ENCODE data around the gene ARNT2. TPM values are rescaled to one million over a fixed set of nuclear protein-coding genes. Genes with fewer than 3 reads are reported as not detected.
A peak's percentile ranks its signal among the peaks of the same experiment; 100 is the strongest.
"Not testable (repeated sequence)": the region's sequence is repeated elsewhere in the genome, so short reads cannot be mapped to it uniquely, and the experiment has no call there.

The ARNT2 gene
- 17.7 TPM for polyA plus RNA-seq (2013, experiment 1 of 2; ENCODE audit: insufficient read length)
- 17.2 TPM for polyA plus RNA-seq (2013, experiment 2 of 2; ENCODE audit: insufficient read length)

DNA sequence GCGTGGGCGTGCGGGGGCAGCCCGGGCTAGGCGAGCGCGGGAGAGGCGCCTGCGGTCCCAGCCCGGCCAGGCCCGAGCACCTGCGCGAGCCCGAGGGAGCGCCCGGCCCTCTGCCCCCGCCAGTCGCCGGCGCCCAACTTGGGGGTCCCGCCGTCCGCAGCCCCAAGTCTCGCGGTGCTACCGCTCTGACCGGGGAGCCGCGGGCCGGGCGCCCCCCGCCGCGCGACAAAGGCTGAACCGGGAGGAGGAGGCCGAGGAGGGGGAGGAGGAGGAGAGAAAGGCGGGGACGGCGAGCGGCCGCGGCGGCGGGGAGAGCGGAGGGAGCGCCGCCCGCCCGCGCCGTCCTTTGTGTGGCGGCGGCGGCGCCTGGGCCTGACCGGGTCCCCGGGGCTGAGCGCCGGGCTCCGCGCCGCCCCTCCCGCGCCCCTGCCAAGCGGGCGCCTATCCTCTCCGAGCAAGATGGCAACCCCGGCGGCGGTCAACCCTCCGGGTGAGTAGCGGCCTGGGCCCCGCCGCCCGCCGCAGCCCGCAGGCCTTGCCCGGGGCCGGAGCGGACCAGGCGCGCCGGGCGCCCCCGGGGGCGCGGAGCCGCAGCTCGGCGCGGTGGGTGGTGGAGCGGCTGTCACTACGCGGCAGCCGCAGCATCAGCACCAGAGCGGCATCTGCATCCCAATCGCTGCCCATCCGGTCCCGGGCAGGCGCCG lies at the start of gene ARNT2:
ARNT2 (plus strand) TSS at position 326 of the 704 bp plus-strand sequence; CDS start at position 460, 134 bp downstream.
- peak; percentile 48 for DNase-seq

DNA sequence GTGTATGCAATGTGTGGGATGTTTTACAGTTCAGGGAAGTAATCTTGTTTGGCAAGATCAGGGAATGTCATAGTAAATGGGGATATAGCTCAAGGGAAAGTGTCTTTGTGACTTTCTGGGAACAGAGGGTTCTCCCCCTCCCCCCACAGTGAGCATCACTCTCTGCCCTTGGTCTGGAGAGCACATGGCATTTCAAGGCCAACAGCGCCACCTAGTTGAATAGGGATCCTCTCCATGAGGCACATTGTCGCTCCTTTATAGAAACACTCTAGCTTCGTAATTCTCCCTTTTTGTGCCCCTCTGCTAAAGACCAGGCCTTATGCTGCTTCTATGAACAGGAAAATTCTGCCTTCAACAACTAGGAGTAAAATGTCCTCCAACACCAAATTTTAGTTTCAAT lies 37.1 kb upstream of the ARNT2 start:
- DNase-seq: peak; percentile 9

DNA sequence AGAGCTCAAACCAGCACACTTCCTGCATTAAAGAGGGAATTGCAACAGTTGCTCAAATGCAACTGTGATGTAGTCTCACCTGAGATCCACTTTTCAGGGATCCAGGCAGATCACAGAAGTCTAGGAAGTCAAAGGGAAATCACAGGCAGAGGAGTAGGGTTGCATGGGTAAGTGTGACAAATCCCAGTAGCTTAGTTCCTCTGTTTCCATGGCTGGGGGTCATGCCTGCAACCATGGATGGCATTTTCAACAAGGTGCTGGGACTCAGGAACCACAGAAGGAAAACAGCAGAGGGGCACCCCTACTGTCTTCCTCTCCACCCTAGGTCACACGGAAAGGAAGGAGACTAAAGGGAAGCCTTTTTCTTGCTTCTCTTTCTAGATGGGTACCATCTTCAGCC lies 36.5 kb upstream of the ARNT2 start:
- no peak for DNase-seq

DNA sequence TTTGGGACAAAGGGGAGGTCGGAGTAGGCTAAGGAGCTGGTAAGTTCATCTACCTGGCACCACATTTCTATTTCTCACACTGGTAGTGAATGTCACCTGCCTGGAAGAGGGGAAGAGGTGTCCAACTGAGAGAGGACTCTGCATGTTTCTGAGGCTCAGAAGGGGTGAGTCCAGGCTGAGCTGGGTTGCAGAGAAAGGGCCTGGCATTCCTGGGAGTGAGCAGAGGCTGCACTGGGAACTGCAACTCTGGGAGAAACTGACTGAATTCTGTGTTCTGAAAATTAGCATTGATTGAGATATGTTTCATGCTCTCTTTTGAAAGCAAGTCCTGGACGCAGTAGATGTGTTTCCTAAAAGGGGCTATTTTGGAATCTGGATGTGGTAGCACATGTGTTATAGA lies 32.3 kb upstream of the ARNT2 start:
- no peak for DNase-seq

DNA sequence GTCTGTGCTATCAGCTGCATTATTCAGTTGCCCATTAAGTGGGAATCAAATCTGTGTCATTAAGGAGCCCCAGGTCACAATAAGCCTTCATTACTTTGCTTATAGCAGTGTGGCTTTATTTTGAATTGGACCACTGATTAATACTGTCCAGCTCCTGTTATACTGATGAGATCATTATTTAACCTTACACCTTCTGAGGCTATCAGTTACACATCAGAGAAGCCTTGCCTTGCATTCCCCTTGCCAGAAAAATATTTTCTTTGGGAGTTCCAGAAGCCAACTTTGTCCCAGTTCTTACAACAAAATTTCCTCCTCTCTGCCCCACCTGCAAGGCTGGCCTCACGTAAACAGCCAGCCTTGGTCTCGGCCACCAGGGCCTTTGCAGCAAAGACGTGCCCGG lies 29.7 kb upstream of the ARNT2 start:
- no peak for DNase-seq

DNA sequence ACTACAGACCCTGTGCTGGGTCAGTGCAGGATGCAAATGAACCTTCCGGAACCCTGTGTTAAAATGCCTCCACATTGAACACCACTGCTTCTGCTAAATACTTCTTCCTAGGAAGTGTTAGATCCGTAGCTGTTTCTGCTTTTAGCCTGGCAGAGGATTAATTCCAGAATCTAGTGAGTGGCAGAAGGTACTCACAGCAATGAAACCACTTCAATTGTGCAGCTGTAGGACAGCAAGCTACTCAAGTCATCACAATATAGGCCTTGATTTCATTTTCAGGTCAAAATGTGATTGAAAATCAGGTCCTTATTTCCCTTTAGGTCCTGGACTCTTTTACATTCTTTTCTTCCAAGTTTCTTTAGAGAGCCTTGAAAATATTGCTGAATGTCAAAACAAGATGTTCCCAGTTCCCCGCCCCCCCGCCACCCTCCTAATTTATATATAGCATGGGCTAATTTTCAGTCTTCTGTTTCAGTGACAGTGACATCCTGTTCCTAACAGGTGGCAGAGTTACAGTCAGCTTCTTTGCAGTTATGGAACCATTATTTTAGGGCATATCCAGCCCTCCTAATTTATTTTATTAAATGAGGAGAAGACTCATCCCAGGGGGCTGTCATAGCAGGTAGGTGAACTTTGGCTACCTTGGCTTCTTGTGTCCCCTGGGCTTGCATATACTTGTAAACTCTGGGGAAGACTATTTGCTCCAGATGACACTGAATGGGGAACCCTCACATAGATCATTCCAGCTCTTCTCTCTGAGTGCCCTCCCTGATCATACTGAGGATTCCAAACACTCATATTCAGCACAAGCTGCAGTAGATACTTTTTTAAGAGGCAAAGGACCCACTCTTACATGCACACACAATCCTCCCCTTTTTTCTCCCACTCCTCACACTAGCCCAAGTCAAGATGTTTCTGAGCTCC lies 28.0 kb upstream of the ARNT2 start:
- no peak for DNase-seq

DNA sequence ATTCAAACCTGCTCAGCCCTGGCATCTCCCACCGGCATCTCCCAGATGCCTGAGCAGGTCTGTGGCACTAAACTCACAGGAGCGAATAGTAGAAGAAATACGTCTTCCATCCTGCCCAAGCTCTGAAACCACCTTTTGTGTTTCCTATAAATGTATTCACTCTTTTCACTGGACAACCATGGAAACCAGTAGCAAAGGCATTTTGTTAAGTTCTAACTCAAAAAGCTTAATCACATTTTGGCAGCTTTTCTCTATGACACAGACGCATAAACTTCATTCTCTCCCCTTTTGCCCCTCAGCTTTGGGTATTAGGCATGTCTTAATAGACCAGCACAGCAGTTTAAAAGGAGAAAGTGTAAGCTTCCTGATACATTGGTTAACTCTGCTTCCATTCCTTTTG lies 24.5 kb upstream of the ARNT2 start:
- no peak for DNase-seq

DNA sequence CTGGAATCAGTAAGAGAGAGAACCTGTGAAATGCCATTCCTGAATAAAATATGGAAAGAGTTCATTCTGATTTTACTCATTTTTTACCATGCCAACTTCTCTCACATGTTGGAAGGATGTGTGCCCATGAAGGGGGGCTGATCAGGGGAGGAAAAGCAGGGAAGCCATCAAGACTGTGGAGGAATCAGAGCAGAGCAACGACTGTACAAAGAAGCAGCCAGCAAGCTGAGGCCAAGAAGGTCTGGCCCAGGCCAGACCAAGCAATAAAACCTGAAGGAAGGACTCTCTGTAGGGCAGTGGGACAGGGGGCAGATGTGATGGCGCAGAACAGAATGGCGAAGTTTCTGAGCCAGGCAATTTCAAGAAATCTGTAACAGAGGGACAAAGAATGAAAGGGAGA lies 24.0 kb upstream of the ARNT2 start:
- no peak for DNase-seq

DNA sequence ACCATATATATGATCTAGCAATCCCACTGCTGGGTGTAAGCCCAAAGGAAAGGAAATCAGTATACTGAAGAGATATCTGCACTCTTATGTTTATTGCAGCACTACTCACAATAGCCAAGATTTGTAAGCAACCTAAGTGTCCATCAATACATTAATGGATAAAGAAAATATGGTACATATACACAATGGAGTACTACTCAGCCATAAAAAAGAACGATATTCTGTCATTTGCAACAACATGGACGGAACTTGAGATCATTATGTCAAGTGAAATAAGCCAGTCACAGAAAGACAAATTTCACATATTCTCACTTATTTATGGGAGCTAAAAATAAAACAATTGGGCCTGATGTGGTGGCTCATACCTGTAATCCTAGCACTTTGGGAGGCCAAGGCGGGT lies 21.9 kb upstream of the ARNT2 start:
- DNase-seq: no peak

DNA sequence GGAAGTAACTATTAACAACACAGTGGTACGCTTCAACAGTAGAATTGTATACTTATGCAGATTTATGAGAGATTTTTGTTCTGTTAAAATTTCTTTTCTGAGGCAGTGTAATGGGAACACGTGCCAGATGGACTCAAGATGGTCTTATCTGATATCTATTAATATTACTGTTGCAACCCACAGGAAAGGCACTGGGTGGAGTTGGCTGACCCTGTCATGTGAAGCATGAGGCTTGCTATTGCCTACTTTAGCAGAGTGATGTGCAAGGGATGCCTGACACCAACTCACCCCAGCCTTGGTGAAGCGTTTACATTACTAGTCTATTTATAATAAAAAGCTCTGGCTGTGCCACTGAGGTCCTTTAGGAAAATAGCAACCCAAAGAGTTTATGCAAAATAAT lies 19.8 kb upstream of the ARNT2 start:
- no peak for DNase-seq

DNA sequence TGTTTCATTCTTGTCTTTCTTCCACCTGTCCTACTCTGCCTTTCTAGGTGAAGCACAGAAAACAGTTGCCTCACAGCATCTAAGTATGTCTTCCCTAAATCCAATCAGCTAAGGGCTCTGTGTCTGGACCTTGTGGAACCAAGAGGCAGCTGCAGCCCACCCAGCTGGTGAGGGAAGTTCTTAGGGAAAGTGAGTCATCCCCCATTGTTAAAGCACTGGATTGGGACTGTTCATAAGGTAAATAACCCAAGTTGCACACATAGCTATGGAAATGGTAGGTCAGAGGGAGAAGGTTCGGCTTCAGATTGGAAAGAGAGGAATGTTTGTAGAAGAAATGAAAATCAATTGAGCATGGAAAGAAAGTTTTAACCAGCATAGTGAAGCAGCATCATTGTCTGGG lies 18.0 kb upstream of the ARNT2 start:
- DNase-seq: no peak

DNA sequence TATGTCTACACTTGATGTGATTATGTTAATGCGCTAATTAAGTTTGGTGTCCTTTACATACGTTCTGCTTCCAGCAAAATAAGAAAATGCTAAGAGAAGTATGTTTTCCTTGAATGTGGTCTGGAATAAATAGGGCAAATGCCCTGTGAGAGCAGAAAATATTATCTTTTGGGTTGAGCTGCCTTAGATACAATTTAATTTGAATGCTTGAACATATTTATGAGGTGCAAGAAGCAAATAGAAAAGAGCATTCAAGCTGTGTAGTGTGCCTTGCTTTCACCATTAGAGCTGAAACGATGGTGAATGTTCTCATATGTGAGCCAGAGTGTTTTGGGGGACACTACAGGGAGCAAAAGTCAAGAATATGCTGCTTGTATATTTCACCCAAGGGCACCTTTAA lies 15.9 kb upstream of the ARNT2 start:
- no peak for DNase-seq

DNA sequence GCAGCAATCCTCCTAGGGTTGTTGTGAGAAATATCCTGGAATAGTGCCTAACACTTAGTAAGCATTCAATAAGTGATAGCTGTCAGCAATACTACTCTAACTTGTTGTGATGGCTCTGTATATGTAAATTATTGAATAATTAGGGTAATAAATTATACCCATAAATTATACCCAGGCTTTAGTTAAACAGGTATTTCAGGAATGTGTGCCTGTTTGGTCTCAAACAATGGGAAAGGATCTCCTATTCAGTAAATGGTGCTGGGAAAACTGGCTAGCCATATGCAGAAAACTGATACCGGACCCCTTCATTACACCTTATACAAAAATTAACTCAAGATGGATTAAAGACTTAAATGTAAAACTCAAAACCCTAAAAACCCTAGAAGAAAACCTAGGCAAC lies 14.8 kb upstream of the ARNT2 start:
- DNase-seq: no peak

DNA sequence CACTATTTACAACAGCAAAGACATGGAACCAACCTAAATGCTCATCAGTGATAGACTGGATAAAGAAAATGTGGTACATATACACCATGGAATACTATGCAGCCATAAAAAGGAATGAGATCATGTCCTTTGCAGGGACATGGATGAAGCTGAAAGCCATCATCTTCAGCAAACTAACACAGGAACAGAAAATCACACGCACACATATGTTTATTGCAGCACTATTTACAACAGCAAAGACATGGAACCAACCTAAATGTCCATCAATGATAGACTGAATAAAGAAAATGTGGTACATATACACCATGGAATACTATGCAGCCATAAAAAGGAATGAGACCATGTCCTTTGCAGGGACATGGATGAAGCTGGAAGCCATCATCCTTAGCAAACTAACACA lies 13.2 kb upstream of the ARNT2 start:
- DNase-seq: not testable (repeated sequence)

DNA sequence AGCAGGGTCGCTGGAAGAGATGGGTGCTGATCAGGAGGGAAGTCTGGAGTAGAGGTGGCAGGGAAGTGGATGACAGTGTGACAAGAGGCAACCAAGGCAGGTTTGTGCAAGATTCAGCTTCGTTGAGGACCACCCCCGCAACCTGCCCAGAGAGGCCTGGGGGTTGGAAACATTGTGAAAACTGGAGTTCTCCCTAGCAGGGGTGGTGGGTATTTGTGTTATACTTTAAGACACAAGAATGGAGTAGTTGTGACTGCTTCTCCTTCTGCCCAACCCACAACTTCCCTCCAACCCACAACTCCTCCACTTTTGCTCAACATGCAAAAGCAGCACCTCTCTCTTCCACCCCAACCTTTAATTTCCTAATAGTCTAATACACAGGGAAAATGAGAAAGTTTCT lies 8.6 kb upstream of the ARNT2 start:
- DNase-seq: no peak

DNA sequence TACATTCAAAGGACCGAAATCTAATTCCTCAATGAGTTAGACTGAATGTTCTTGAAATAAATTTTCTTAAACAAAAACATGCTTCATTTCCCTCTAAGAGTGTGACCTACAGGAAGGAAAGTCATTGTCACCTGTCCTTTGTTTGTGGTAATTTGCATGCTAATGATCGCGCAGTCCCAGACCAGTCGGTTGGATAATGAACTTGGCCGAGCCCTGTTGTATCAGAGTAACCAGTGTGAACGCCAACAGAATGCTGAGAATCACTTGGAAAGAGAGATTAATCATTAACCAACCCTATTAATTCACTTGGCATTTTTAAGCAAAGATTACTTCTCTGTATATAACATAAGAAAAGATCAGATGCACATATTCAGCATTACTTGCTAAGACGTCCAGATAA lies 8.1 kb upstream of the ARNT2 start:
- no peak for DNase-seq

DNA sequence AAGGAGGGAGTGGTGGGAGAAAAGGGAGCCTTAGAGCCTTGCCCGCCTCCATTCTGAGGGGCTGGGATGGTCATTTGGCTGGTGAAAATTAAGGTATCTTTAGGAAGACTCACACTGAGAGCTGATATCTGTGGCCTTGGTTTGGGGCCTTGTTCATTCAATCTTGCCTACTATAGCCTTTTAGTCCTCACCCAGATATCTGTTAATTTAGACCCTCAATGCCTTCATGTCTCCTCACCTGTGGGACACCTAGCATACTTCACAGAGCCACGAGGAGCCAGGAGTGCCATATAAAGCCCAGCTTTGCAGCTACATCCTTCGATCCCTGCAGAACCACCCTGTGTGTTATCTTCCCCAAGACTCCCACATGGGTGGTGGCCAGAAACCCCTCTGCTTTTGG lies 4.7 kb upstream of the ARNT2 start:
- DNase-seq: no peak

DNA sequence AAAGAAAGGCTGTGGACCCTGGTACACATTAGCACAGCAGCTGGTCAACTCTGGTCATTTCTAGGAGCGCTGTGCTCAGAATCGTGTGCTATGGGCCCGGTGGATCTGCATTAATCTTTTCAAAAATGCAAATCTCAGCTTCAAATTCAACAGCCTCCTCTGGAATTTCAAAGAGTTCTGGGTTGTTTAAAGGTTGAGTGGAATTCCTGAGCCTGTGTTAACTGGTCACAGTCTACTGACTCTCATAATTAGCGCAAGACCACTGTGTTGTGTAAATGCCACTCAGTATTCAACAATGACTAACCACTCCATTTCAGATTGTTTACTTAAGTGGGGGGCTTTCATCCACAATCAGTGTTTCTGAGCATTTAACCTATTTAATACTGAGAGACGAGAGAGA lies 2.7 kb upstream of the ARNT2 start:
- no peak for DNase-seq

DNA sequence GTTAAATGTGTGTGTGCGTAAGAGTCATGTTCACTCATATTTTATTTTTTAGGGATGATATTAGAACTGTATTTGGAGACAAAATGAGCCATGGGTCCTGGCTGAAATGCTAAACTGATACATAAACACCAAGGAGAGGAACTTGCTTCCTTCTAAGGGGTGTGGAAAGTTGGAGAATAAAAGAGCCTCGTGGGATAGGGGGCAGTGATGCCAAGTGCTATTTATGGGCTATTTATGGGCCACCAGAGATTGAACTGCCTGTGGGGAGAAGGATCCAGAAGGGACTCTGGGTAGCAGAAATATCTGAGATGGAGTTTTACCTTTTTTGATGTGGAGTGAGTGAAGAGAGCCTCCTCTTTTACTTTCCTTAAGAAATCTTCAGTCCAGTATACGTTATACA lies 1.8 kb upstream of the ARNT2 start:
- no peak for DNase-seq

DNA sequence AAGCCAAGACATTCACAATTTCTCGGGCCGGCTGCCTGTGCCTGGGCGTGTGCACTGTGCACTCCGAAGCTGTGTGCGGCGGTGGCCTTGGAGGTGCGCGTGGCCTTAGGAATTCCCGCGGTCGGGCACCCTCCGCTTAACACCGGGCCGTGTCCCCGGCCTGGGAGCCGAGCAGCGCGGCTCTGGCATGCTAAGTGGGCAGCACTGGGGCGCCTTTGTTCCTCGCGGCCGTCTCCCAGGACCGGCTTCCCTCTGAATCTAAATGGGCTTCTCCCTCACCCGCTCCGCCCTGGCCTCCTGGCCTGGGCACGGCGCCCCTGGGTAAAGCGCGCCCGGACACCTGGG lies 498 bp upstream of the ARNT2 start:
- DNase-seq: peak; percentile 11

DNA sequence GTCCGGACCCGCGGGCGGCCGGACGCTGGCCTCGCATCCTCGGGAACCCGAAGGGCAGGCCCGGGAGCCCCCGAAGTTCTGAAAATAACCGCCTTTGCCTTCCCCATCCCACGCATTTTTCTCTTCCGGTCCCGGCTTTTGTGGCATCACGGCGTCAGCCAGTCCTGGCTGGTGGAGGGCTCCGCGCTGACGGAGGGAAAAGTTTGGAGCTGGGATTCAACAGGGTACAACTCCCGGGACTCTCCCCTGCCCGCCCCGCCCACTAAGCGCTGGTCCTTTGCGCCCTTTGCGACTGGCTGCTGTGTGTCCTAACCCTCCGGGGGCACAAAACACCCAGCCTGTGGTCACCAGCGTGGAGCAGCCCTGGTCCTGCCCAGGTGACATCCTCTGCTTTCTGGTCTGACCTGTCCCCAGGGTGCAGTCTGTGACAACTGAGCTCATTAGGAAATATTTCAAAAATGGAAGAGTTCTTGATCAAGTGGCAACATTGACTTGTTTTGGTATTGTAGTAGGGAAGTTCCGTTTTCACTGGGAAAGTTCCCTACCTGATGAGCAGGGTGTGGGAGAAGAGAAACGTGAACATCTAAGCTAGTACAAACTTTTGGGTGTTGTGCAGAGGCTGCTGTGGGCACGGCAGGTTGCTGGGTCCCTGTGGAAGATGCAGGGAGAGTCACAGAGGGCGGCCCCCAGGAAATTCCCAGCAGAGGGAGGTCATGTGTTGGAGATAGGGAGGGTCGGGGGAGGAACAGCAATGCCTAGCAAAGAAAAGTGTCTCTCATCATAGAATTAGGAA lies 775 bp downstream of the ARNT2 start:
- peak; percentile 23 for DNase-seq

DNA sequence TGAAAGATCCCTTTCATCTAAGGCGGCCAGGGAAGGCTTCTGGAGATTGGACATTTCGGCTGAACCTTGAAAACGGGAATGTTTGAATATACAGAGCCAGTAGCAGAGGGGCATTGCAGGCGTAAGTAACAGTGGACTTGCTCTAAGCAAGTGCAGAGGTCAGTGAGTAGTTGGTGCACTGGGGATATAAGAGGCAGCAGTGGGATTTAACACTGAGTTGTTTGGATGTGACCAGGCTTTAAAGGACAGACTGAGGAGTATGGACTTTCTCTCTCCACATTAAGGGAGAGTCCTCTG lies 1.3 kb downstream of the ARNT2 start:
- DNase-seq: no peak

DNA sequence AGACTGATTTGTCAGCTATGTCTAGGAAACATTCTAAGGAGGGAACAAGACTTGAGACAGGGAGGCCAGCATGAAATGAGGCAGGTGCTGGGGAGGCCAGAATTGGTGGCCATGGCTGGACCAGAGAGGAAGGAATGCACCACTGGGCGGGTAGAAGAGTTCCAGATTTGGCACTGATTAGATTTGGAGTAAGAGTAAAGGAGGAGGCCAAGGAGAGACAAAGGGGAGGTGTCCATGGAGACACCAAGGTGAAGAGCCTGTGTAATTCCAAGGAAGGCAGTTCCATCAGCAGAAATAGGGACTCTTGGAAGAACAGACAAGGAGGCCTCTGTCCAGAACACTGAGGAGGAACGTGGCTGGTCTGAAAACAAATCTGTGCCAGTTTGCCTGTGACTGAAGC lies 1.8 kb downstream of the ARNT2 start:
- DNase-seq: no peak
